ENCODE measurements around the gene SOX11. TPM values are rescaled to one million over a fixed set of nuclear protein-coding genes. Genes with fewer than 3 reads are reported as not detected.

SOX11 gene
- total RNA-seq, 1 experiment from 2014 or later: 0.02 TPM

DNA sequence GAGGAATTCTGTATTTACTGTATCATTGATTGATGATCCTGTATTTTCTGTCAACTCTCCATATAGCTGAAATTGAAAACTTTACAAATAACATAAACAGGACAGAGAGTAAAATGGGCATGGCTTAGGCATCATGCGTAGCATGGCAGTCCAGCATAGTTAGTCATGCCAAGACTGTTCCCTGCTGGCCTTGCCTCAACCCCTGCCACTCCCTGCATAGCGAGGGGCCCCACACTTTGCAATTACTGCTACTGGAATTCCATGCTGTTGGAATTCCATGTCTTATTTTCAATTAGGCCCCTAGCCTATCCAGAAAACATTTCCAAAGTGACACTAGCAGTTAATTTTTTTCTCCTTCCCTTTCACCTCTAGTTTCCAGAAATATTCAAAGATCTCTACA, 15.1 kb upstream of the SOX11 start (continued):
- no peak for TF ChIP-seq CTCF (IDR thresholded peaks at IDR 0.05 in 2 of 3, conservative IDR thresholded peaks at IDR 0.05 in 1 of 3; ENCODE audit: borderline replicate concordance in 1 of 3, insufficient read depth in 1 of 3, low read depth in 2 of 3, low read length in 2 of 3)
- TF ChIP-seq RAD21 (IDR thresholded peaks at IDR 0.05; ENCODE audit: low read depth): no peak
- TF ChIP-seq ZNF274 (IDR thresholded peaks at IDR 0.05; ENCODE audit: low read depth, low read length): no peak
- TF ChIP-seq CBX3 (IDR thresholded peaks at IDR 0.05; ENCODE audit: low read depth): no peak

GRCh38 chr2:5683471-5683870, 8.7 kb upstream of the SOX11 start:
- Histone ChIP-seq H3K4me2 (ENCODE audit: low read length) (no peak overlapping the region), H4K20me1 (ENCODE audit: insufficient read depth) (no peaks in the 10 kb centered on the region), H3K36me3 (ENCODE audit: control insufficient read depth in 1 of 2, insufficient read depth in 2 of 2, low read length in 2 of 2) (no peaks in the 10 kb centered on the region), H3K9ac (ENCODE audit: low read length) (no peak overlapping the region), H3K4me1 (ENCODE audit: control insufficient read depth in 1 of 2, insufficient read depth in 2 of 2, low read length in 2 of 2) (no peaks in the 10 kb centered on the region), H3K27me3 (ENCODE audit: insufficient read depth, low read length) (no peaks in the 10 kb centered on the region), H3K9me3 (ENCODE audit: control insufficient read depth in 1 of 2, insufficient read depth in 1 of 2, low read depth in 1 of 2, low read length in 2 of 2) (peaks cover 16 to 23% of the 10 kb centered on the region in 2 experiments; a peak in 2 of 4 replicates), H2AFZ (ENCODE audit: low read depth, low read length, poor library complexity, severe bottlenecking) (no peak overlapping the region), H3K27ac (ENCODE audit: low read depth, low read length) (no peak overlapping the region), H3K9me2 (ENCODE audit: insufficient read depth) (no peaks in the 10 kb centered on the region), H3K4me3 (replicated peaks in 1 of 2; ENCODE audit: low read depth in 1 of 2, low read length in 2 of 2) (no peak overlapping the region), H3K79me2 (ENCODE audit: insufficient read depth, low read length) (no peaks in the 10 kb centered on the region)
- ChIA-PET POLR2A (no interaction called here), CTCF (no interaction called here), RAD21 (ENCODE audit: low non-redundant PET in 1 of 2, low total read pairs in 2 of 2, uncharacterized antibody in 2 of 2, unreplicated experiment in 2 of 2) (no interaction called here)
- intact Hi-C loops (cut with micrococcal nuclease): no loop called here
- no peak for DNase-seq (ENCODE audit: low read depth, low spot score)
- no TSS peak for BruUV-seq (replicated peaks)
- no peak for ATAC-seq
- TF ChIP-seq REST (IDR thresholded peaks at IDR 0.05; ENCODE audit: low read depth) (no peak), SIN3A (IDR thresholded peaks at IDR 0.05; ENCODE audit: low read depth) (no peak), POLR2AphosphoS5 (IDR thresholded peaks at IDR 0.05; ENCODE audit: low read depth, low read length) (no peak), RAD21 (IDR thresholded peaks at IDR 0.05; ENCODE audit: low read depth) (no peak), ZFX (IDR thresholded peaks at IDR 0.05) (no peak), EZH2 (IDR thresholded peaks at IDR 0.05) (no peak), ZBTB33 (IDR thresholded peaks at IDR 0.05; ENCODE audit: extremely low read depth, insufficient replicate concordance, low read length) (no peak), TCF7L2 (IDR thresholded peaks at IDR 0.05; ENCODE audit: borderline replicate concordance, extremely low read depth, insufficient read depth, insufficient read length) (no peak), CBX3 (IDR thresholded peaks at IDR 0.05; ENCODE audit: low read depth) (no peak), YY1 (IDR thresholded peaks at IDR 0.05; ENCODE audit: extremely low read depth, insufficient replicate concordance, low read depth, low read length) (no peak), EGR1 (IDR thresholded peaks at IDR 0.05; ENCODE audit: low read depth) (no peak), JUND (IDR thresholded peaks at IDR 0.05) (no peak), FOSL1 (IDR thresholded peaks at IDR 0.05; ENCODE audit: low read depth) (no peak), ZNF274 (IDR thresholded peaks at IDR 0.05; ENCODE audit: low read depth, low read length) (no peak), SP1 (IDR thresholded peaks at IDR 0.05; ENCODE audit: low read depth) (no peak), EZH2phosphoT487 (IDR thresholded peaks at IDR 0.05; ENCODE audit: borderline replicate concordance) (no peak)
- TF ChIP-seq, protein P1, sequence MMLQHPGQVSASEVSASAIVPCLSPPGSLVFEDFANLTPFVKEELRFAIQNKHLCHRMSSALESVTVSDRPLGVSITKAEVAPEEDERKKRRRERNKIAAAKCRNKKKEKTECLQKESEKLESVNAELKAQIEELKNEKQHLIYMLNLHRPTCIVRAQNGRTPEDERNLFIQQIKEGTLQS (IDR thresholded peaks at IDR 0.05): no peak
- TF ChIP-seq, protein P2, sequence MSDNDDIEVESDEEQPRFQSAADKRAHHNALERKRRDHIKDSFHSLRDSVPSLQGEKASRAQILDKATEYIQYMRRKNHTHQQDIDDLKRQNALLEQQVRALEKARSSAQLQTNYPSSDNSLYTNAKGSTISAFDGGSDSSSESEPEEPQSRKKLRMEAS (IDR thresholded peaks at IDR 0.05): no peak

Data from HCT116 (cell line).